GM12872 (cell line): ENCODE results near the gene SEMA3B.

Experiments
- TF ChIP-seq, protein P1 (sequence below): IDR thresholded peaks from 3 replicates; pipeline ENCODE4 v1.5.1; 2011; ENCODE audit warnings: low read depth, mild to moderate bottlenecking, low read length, moderate library complexity; ENCODE audit not compliant: insufficient read depth

Gene SEMA3B

DNA sequence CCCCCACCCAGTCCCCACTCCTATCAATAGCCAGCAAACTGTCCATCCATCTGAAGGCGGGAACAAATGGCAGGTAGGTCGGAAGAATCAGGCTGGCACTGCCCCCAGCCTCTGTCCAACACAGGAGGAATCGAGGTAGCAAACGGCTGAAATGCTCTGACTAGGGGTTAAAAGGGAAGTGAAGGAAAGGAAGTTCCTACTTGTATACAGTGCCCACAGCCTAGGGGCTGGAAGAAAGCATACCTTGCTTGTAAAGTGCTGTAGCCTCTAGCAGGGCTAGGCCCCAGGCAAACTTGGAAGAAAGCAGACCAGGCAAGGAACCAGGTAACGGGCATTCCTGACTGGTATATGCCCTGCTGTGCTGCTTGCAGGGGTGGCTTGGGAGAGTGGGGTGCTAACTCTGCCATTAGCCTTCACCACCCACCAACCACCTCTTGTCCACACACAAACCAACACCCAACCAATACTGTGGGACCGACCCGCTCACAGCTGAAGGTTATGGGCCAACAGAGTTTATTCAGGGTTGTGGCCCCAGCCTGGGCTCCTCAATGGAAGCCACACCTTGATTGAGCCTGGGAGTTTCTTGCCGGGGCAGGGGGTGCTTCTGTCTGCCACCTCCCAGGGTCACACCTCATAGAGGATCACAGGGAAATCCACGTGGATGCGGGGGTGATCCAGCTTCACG is 56.7 kb downstream of the SEMA3B start:
- TF ChIP-seq, protein P1, sequence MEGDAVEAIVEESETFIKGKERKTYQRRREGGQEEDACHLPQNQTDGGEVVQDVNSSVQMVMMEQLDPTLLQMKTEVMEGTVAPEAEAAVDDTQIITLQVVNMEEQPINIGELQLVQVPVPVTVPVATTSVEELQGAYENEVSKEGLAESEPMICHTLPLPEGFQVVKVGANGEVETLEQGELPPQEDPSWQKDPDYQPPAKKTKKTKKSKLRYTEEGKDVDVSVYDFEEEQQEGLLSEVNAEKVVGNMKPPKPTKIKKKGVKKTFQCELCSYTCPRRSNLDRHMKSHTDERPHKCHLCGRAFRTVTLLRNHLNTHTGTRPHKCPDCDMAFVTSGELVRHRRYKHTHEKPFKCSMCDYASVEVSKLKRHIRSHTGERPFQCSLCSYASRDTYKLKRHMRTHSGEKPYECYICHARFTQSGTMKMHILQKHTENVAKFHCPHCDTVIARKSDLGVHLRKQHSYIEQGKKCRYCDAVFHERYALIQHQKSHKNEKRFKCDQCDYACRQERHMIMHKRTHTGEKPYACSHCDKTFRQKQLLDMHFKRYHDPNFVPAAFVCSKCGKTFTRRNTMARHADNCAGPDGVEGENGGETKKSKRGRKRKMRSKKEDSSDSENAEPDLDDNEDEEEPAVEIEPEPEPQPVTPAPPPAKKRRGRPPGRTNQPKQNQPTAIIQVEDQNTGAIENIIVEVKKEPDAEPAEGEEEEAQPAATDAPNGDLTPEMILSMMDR, result no peak

DNA sequence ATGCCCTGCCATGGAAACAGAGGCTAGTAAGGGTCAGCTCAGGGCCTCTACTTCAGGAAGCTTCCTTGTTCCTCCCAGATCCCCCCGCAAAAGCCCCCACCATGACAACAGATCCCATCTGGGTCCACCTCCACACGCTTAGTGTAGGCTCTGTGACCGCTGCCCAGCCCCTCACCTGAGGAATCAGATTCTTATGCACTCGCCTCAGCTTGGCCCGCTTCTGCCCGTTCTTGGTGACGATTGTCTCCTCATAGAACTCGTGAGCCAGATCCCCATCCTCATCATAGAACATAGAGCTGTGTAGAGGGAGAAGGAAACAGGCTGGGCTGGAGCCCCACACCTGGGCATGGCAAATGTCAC is 57.2 kb downstream of the SEMA3B start:
- TF ChIP-seq, protein P1, result no peak

DNA sequence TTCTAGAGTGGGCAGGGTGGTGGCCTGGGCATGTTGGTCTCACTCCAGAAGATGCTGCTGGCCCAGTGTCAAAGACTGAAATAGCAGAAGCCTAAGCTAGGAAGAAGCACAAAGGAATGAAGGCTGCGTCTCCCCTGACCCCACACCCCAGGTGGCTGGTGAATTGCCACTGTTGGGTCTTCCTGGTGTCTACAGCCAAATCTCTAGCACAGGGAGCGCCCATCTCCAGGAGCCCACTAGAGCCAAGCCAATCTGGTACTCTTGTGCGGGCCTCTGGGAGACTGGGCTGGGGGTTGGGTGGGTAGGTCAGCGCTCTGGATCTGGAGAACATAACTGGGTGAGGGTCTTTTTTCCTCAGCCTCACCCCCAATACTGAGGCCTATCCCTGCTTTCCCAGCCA is 58.2 kb downstream of the SEMA3B start:
- TF ChIP-seq, protein P1, result no peak
